MM.1S (cell line): ENCODE data around the gene PPP1R14C.

ENCODE experiments used
- DNase-seq: peaks from one replicate; pipeline ENCODE4 v3.0.0-alpha.2; 2015
- H2AFZ ChIP-seq: fragments of 300-600 bp; sonication (generic); 2 replicates; pipeline ENCODE4 v1.6.0; 2016; ENCODE audit warnings: antibody characterized with exemption, low read length
- H3F3A ChIP-seq: fragments of 300-600 bp; sonication (generic); 2 replicates; pipeline ENCODE4 v1.6.1; 2016; ENCODE audit warnings: mild to moderate bottlenecking, antibody characterized with exemption, low read length, moderate library complexity, mixed read lengths; ENCODE audit not compliant: insufficient read depth
- H3K27ac ChIP-seq: fragments of 300-600 bp; sonication (generic); 2 replicates; pipeline ENCODE4 v1.5.1; 2016; ENCODE audit warnings: mild to moderate bottlenecking, low read length
- H3K27me3 ChIP-seq: fragments of 300-600 bp; sonication (generic); replicated peaks from 2 replicates; pipeline ENCODE4 v1.6.0; 2016; ENCODE audit warnings: low read length; ENCODE audit not compliant: insufficient read depth
- H3K36me3 ChIP-seq: fragments of 300-600 bp; sonication (generic); replicated peaks from 2 replicates; pipeline ENCODE4 v1.6.1; 2016; ENCODE audit warnings: mild to moderate bottlenecking, low read length, mixed read lengths; ENCODE audit not compliant: insufficient read depth
- H3K4me1 ChIP-seq: fragments of 300-600 bp; sonication (generic); 2 replicates; pipeline ENCODE4 v1.6.1; 2016; ENCODE audit warnings: low read length, mixed read lengths
- H3K4me2 ChIP-seq: fragments of 300-600 bp; sonication (generic); 2 replicates; pipeline ENCODE4 v1.6.0; 2016; ENCODE audit warnings: low read depth, low read length
- H3K4me3 ChIP-seq: fragments of 300-600 bp; sonication (generic); 2 replicates; pipeline ENCODE4 v1.5.1; 2016; ENCODE audit warnings: low read length, mixed read lengths
- H3K79me2 ChIP-seq: fragments of 300-600 bp; sonication (generic); 2 replicates; pipeline ENCODE4 v1.6.1; 2016; ENCODE audit warnings: mixed run types, low read length, mixed read lengths
- H3K9ac ChIP-seq: fragments of 300-600 bp; sonication (generic); 2 replicates; pipeline ENCODE4 v1.6.1; 2016; ENCODE audit warnings: low read length, mixed read lengths
- H3K9me2 ChIP-seq: fragments of 300-600 bp; sonication (generic); replicated peaks from 2 replicates; pipeline ENCODE4 v1.6.1; 2016; ENCODE audit warnings: mild to moderate bottlenecking, low read length, mixed read lengths; ENCODE audit not compliant: insufficient read depth
- H3K9me3 ChIP-seq: fragments of 300-600 bp; sonication (generic); replicated peaks from 2 replicates; pipeline ENCODE4 v1.6.1; 2016; ENCODE audit warnings: mild to moderate bottlenecking, low read length, mixed read lengths; ENCODE audit not compliant: insufficient read depth
- H4K20me1 ChIP-seq: fragments of 300-600 bp; sonication (generic); 2 replicates; pipeline ENCODE4 v1.6.1; 2016; ENCODE audit warnings: mild to moderate bottlenecking, low read length, moderate library complexity, mixed read lengths; ENCODE audit not compliant: insufficient read depth
- EZH2 ChIP-seq: fragments of 300-600 bp; sonication (generic); optimal IDR thresholded peaks from 2 replicates; pipeline ENCODE3; 2017; ENCODE audit warnings: low read depth, mild to moderate bottlenecking, antibody characterized with exemption, low read length, mixed read lengths
- EZH2phosphoT487 ChIP-seq: fragments of 300-600 bp; sonication (generic); IDR thresholded peaks from 2 replicates; pipeline ENCODE4 v1.6.1; 2018; ENCODE audit warnings: antibody characterized with exemption, low read length
- TF ChIP-seq, protein P1 (sequence below): fragments of 300-600 bp; sonication (generic); IDR thresholded peaks from 2 replicates; pipeline ENCODE4 v1.5.1; 2016; ENCODE audit warnings: antibody characterized with exemption, low read length, mixed read lengths

Gene PPP1R14C

DNA sequence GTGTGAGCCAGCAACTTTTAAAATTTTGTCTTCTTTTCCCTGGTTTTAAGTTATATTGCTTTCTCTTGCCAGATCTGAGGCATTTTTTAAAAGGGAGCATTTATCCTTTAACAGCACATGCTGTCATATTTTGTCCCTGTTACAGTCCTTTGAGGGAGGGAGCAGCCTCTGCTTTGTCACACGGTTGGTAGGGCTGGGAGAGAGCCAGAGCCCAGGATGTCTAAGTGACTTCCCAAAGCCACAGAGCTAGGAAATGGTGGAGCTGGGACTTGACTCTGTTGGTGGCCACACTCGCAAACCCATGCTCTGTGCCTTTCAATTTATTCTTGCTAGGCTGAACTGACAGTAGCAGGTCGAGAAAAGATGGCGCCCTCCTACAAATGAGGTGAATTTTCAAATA is 145.6 kb downstream of the PPP1R14C start:
- Histone ChIP-seq H3K27ac (no peak overlapping the region), H3K4me2 (no peak overlapping the region), H3K9ac (no peak overlapping the region), H3K9me3 (no peaks in the 10 kb centered on the region), H3K27me3 (no peaks in the 10 kb centered on the region), H3K9me2 (no peaks in the 10 kb centered on the region), H3K4me3 (no peak overlapping the region), H3F3A (no peaks in the 10 kb centered on the region), H3K36me3 (no peaks in the 10 kb centered on the region), H4K20me1 (no peaks in the 10 kb centered on the region), H3K4me1 (no peaks in the 10 kb centered on the region), H3K79me2 (no peaks in the 10 kb centered on the region), H2AFZ (no peak overlapping the region)
- no peak for DNase-seq
- TF ChIP-seq, protein P1, sequence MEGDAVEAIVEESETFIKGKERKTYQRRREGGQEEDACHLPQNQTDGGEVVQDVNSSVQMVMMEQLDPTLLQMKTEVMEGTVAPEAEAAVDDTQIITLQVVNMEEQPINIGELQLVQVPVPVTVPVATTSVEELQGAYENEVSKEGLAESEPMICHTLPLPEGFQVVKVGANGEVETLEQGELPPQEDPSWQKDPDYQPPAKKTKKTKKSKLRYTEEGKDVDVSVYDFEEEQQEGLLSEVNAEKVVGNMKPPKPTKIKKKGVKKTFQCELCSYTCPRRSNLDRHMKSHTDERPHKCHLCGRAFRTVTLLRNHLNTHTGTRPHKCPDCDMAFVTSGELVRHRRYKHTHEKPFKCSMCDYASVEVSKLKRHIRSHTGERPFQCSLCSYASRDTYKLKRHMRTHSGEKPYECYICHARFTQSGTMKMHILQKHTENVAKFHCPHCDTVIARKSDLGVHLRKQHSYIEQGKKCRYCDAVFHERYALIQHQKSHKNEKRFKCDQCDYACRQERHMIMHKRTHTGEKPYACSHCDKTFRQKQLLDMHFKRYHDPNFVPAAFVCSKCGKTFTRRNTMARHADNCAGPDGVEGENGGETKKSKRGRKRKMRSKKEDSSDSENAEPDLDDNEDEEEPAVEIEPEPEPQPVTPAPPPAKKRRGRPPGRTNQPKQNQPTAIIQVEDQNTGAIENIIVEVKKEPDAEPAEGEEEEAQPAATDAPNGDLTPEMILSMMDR, result no peak
- TF ChIP-seq EZH2 (no peak), EZH2phosphoT487 (no peak)

DNA sequence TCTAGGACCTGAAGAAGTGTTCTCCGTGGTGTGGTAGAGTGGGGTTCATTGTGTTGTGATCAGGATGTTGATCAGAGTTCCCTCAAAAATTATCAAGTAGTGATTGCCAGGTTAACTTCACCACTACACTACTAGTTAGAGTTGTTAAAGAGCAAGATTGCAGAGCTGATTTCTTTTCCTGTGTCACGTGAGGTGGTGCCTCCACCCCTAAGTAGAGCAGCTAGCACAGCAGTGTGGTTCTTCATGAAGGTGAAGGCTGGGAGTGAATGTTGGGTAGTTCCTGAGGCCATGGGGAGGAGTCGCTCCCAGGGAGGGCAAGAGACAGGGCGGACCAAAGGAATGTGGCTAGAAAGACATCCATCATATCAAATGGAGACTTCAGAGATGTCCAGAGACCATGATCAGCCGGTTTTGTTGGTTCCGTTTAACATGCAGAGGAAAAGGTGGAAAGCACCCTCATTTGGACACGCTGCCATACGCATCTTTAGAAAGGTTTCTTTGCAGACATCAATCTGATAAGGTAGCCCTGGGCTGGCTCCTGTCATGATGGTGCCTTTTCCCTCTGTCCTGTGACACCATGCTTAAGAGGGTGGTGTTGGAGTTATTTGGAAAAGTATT is 146.7 kb downstream of the PPP1R14C start:
- no peaks in the 10 kb centered on the region for H3K36me3 ChIP-seq
- TF ChIP-seq EZH2 (no peak), EZH2phosphoT487 (no peak)
- TF ChIP-seq, protein P1, result no peak
- no peak overlapping the region for H3K27ac ChIP-seq
- H3K79me2 ChIP-seq, result no peaks in the 10 kb centered on the region
- no peaks in the 10 kb centered on the region for H3K27me3 ChIP-seq
- H3K9me3 ChIP-seq, result no peaks in the 10 kb centered on the region
- no peaks in the 10 kb centered on the region for H4K20me1 ChIP-seq
- no peak overlapping the region for H3K4me3 ChIP-seq
- no peaks in the 10 kb centered on the region for H3K4me1 ChIP-seq
- no peak overlapping the region for H3K4me2 ChIP-seq
- no peak for DNase-seq
- H2AFZ ChIP-seq, result no peak overlapping the region
- H3K9me2 ChIP-seq, result no peaks in the 10 kb centered on the region
- H3F3A ChIP-seq, result no peaks in the 10 kb centered on the region
- no peak overlapping the region for H3K9ac ChIP-seq

DNA sequence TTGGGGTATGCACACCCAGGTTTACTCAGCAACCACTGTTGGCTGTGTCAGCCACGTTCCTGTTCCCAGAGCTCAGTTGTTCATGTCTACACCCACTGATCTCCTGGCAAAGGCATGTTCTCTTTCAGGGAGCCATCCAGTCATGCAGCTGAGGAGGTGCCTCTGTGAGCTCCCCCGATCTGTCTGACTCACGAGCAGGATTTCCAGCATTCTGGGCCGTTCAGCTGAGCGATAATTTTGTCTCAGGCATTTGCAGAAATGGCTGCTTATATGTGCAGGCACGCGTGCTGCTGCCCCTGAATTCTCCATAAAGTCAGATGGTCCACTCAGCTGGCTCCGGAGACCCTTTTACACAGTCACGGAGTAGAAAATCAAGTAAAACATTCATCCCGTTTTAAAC is 147.6 kb downstream of the PPP1R14C start:
- Histone ChIP-seq H2AFZ (no peak overlapping the region), H3F3A (no peaks in the 10 kb centered on the region), H3K27ac (no peak overlapping the region), H3K9me2 (no peaks in the 10 kb centered on the region), H3K4me3 (no peak overlapping the region), H3K9me3 (no peaks in the 10 kb centered on the region), H3K36me3 (no peaks in the 10 kb centered on the region), H3K9ac (no peak overlapping the region), H3K4me2 (no peak overlapping the region), H3K4me1 (no peaks in the 10 kb centered on the region), H4K20me1 (no peaks in the 10 kb centered on the region), H3K27me3 (no peaks in the 10 kb centered on the region), H3K79me2 (no peaks in the 10 kb centered on the region)
- DNase-seq, result no peak
- no peak for TF ChIP-seq EZH2
- TF ChIP-seq, protein P1, result no peak
- TF ChIP-seq EZH2phosphoT487, result no peak
